Loucy (cell line): ENCODE data around the gene UMODL1.

Source experiments
- H2AFZ ChIP-seq: fragments of 200-600 bp; sonication (generic); 2 replicates; pipeline ENCODE4 v1.6.0; 2016; ENCODE audit warnings: antibody characterized with exemption, mild to moderate bottlenecking, low read length, moderate library complexity
- H3F3A ChIP-seq: fragments of 200-600 bp; 2 replicates; pipeline ENCODE4 v1.6.0; 2016; ENCODE audit warnings: antibody characterized with exemption, low read depth, mild to moderate bottlenecking
- H3K27me3 ChIP-seq: fragments of 200-600 bp; sonication (generic); 2 replicates; pipeline ENCODE4 v1.6.1; 2014; ENCODE audit warnings: low read length, mild to moderate bottlenecking; ENCODE audit not compliant: insufficient read depth, poor library complexity, severe bottlenecking
- H3K36me3 ChIP-seq: fragments of 200-600 bp; sonication (generic); 2 replicates; pipeline ENCODE4 v1.6.1; 2016; ENCODE audit warnings: low read length; ENCODE audit not compliant: insufficient read depth
- H3K4me1 ChIP-seq: fragments of 200-600 bp; sonication (generic); 2 replicates; pipeline ENCODE4 v1.5.1; 2014; ENCODE audit warnings: low read length, mild to moderate bottlenecking; ENCODE audit not compliant: insufficient read depth, poor library complexity, severe bottlenecking
- H3K4me2 ChIP-seq: fragments of 200-600 bp; sonication (generic); 2 replicates; pipeline ENCODE4 v1.6.0; 2014; ENCODE audit warnings: antibody characterized with exemption, low read length, low read depth, mild to moderate bottlenecking; ENCODE audit not compliant: poor library complexity, severe bottlenecking
- H3K4me3 ChIP-seq: fragments of 200-600 bp; sonication (generic); 2 replicates; pipeline ENCODE4 v1.5.1; 2014; ENCODE audit warnings: low read length, mild to moderate bottlenecking, mixed read lengths; ENCODE audit not compliant: poor library complexity, severe bottlenecking
- H3K79me2 ChIP-seq: fragments of 200-600 bp; sonication (generic); 2 replicates; pipeline ENCODE4 v1.6.1; 2014; ENCODE audit warnings: low read length; ENCODE audit not compliant: insufficient read depth
- H3K9ac ChIP-seq: fragments of 200-600 bp; sonication (generic); 2 replicates; pipeline ENCODE4 v1.6.0; 2014; ENCODE audit warnings: mild to moderate bottlenecking, low read depth, low read length, moderate library complexity; ENCODE audit not compliant: poor library complexity, severe bottlenecking
- H3K9me2 ChIP-seq: fragments of 200-600 bp; sonication (generic); replicated peaks from 2 replicates; pipeline ENCODE4 v1.6.1; 2016; ENCODE audit warnings: low read depth, low read length, mixed read lengths
- H3K9me3 ChIP-seq: fragments of 200-600 bp; sonication (generic); 2 replicates; pipeline ENCODE4 v1.6.1; 2014; ENCODE audit warnings: mild to moderate bottlenecking, antibody characterized with exemption, low read length, low read depth; ENCODE audit not compliant: insufficient read depth
- H4K20me1 ChIP-seq: fragments of 200-600 bp; sonication (generic); 2 replicates; pipeline ENCODE4 v1.6.0; 2014; ENCODE audit warnings: antibody characterized with exemption, low read length, mild to moderate bottlenecking; ENCODE audit not compliant: insufficient read depth, poor library complexity, severe bottlenecking
- CTCF ChIP-seq: fragments of 200-600 bp; sonication (generic); conservative IDR thresholded peaks from 2 replicates; pipeline ENCODE4 v1.5.1; 2014; ENCODE audit warnings: mild to moderate bottlenecking, antibody characterized with exemption, low read length
- EZH2phosphoT487 ChIP-seq: fragments of 200-600 bp; IDR thresholded peaks from 2 replicates; pipeline ENCODE4 v1.6.1; 2018; ENCODE audit warnings: antibody characterized with exemption, mild to moderate bottlenecking, moderate library complexity, borderline replicate concordance

Gene UMODL1

GRCh38 chr21:42127164-42128150, 56.3 kb downstream of the UMODL1 start:
- Histone ChIP-seq H3K4me2 (peak overlapping the region; percentile 76), H3F3A (no peaks in the 10 kb centered on the region), H3K27me3 (no peaks in the 10 kb centered on the region)

GRCh38 chr21:42129300-42130266, 58.5 kb downstream of the UMODL1 start:
- Histone ChIP-seq H3F3A (no peaks in the 10 kb centered on the region), H2AFZ (no peak overlapping the region), H3K4me2 (peak overlapping the region; percentile 46), H3K4me1 (peaks cover 43% of the 10 kb centered on the region), H3K4me3 (peak overlapping the region; percentile 17), H3K36me3 (no peaks in the 10 kb centered on the region), H3K79me2 (peaks cover 33% of the 10 kb centered on the region; the same call in 1 of the 2 replicates), H3K27me3 (no peaks in the 10 kb centered on the region), H4K20me1 (no peaks in the 10 kb centered on the region), H3K9me3 (no peaks in the 10 kb centered on the region), H3K9me2 (no peaks in the 10 kb centered on the region), H3K9ac (peak overlapping the region; percentile 33)
- TF ChIP-seq CTCF: no peak
- TF ChIP-seq EZH2phosphoT487: no peak

More at GRCh38 chr21:42127164-42128150, 56.3 kb downstream of the UMODL1 start:
- no peaks in the 10 kb centered on the region for H3K36me3 ChIP-seq
- H3K9ac ChIP-seq: peak overlapping the region; percentile 33
- H3K9me3 ChIP-seq: no peaks in the 10 kb centered on the region
- H4K20me1 ChIP-seq: no peaks in the 10 kb centered on the region
- no peak overlapping the region for H2AFZ ChIP-seq
- H3K79me2 ChIP-seq: peaks cover 54% of the 10 kb centered on the region
- peak overlapping the region; percentile 22 for H3K4me3 ChIP-seq
- H3K4me1 ChIP-seq: peaks cover 64% of the 10 kb centered on the region
- TF ChIP-seq EZH2phosphoT487 (no peak), CTCF (no peak)
- no peaks in the 10 kb centered on the region for H3K9me2 ChIP-seq

- Histone ChIP-seq H3F3A (no peaks in the 10 kb centered on the region), H3K27me3 (no peaks in the 10 kb centered on the region), H3K9me3 (no peaks in the 10 kb centered on the region), H3K9ac (no peak overlapping the region), H3K4me2 (no peak overlapping the region), H3K4me3 (no peak overlapping the region), H2AFZ (no peak overlapping the region), H3K36me3 (no peaks in the 10 kb centered on the region), H3K79me2 (peaks cover 24% of the 10 kb centered on the region; the same call in 1 of the 2 replicates), H4K20me1 (no peaks in the 10 kb centered on the region), H3K4me1 (peaks cover 34% of the 10 kb centered on the region), H3K9me2 (no peaks in the 10 kb centered on the region)
- TF ChIP-seq CTCF (no peak), EZH2phosphoT487 (no peak)
These were observed 59.3 kb downstream of the UMODL1 start for GRCh38 chr21:42130441-42130840.
